PC-3 (cell line): Measurements from ENCODE around the gene DAAM2. TPM values are rescaled to one million over a fixed set of nuclear protein-coding genes. Genes with fewer than 3 reads are reported as not detected.

Experiments used
- ATAC-seq: fragments of 200-7000 bp; cut with Tn5 transposase; 2 replicates; pipeline ENCODE4 v1.9.1; 2020; ENCODE audit warnings: mild to moderate bottlenecking, moderate library complexity
- BruUV-seq: library from RNA; stranded (reverse); fragments of 400-500 nt; replicated peaks from 2 replicates; lab custom pipeline; 2021; lab: Mats Ljungman, UMichigan
- CTCF ChIA-PET: fragments of 300-600 bp; sonication (Branson Sonifier 250); formaldehyde crosslinking; loops from one replicate; lab custom pipeline; 2022; ENCODE audit warnings: antibody characterized with exemption; lab: Charles Lee
- POLR2A ChIA-PET: fragments of 300-600 bp; sonication (Branson Sonifier 250); formaldehyde crosslinking; loops from one replicate; lab custom pipeline; 2022; ENCODE audit warnings: antibody characterized with exemption; ENCODE audit not compliant: unreplicated experiment; lab: Charles Lee
- DNase-seq: peaks from one replicate; pipeline ENCODE4 v3.0.0-alpha.2; 2015
- H2AFZ ChIP-seq: fragments of 300-600 bp; sonication (generic); 2 replicates; pipeline ENCODE4 v1.6.0; 2016; ENCODE audit warnings: antibody characterized with exemption, low read length
- H3F3A ChIP-seq: fragments of 300-600 bp; sonication (generic); one replicate; pipeline ENCODE4 v1.6.0; 2017; ENCODE audit warnings: antibody characterized with exemption, low read length, control low read depth, mild to moderate bottlenecking; ENCODE audit not compliant: unreplicated experiment
- H3K27ac ChIP-seq: fragments of 300-600 bp; sonication (generic); 2 replicates; pipeline ENCODE4 v1.5.1; 2016; ENCODE audit warnings: mild to moderate bottlenecking, low read length
- H3K27me3 ChIP-seq: fragments of 300-600 bp; sonication (generic); 2 replicates; pipeline ENCODE4 v1.6.1; 2016; ENCODE audit warnings: low read length, mixed read lengths
- H3K36me3 ChIP-seq: fragments of 300-600 bp; sonication (generic); 2 replicates; pipeline ENCODE4 v1.6.1; 2016; ENCODE audit warnings: low read depth, mixed run types, low read length, mixed read lengths
- H3K4me1 ChIP-seq: fragments of 300-600 bp; sonication (generic); 2 replicates; pipeline ENCODE4 v1.5.1; 2016; ENCODE audit warnings: low read length; ENCODE audit not compliant: insufficient read depth
- H3K4me2 ChIP-seq: fragments of 300-600 bp; sonication (generic); 2 replicates; pipeline ENCODE4 v1.6.0; 2016; ENCODE audit warnings: low read length
- H3K4me3 ChIP-seq: fragments of 300-600 bp; sonication (generic); 2 replicates; pipeline ENCODE4 v1.5.1; 2016; ENCODE audit warnings: mild to moderate bottlenecking, low read length, mixed read lengths
- H3K79me2 ChIP-seq: fragments of 300-600 bp; sonication (generic); 2 replicates; pipeline ENCODE4 v1.6.1; 2017; ENCODE audit warnings: low read length, mixed read lengths
- H3K9ac ChIP-seq: fragments of 300-600 bp; sonication (generic); 2 replicates; pipeline ENCODE4 v1.6.0; 2016; ENCODE audit warnings: mild to moderate bottlenecking, low read length
- H3K9me2 ChIP-seq: fragments of 300-600 bp; sonication (generic); replicated peaks from 2 replicates; pipeline ENCODE4 v1.6.1; 2016; ENCODE audit warnings: mixed run types, low read length, mixed read lengths
- H3K9me3 ChIP-seq: fragments of 300-600 bp; sonication (generic); 2 replicates; pipeline ENCODE4 v1.6.1; 2016; ENCODE audit warnings: low read length, mixed read lengths
- H4K20me1 ChIP-seq: fragments of 300-600 bp; sonication (generic); 2 replicates; pipeline ENCODE4 v1.6.1; 2016; ENCODE audit warnings: low read length, mixed read lengths
- CTCF ChIP-seq: fragments of 300-600 bp; sonication (generic); conservative IDR thresholded peaks from 2 replicates; pipeline ENCODE4 v1.5.1; 2017; ENCODE audit warnings: antibody characterized with exemption, low read depth, mild to moderate bottlenecking, low read length
- EZH2 ChIP-seq: fragments of 300-600 bp; sonication (generic); IDR thresholded peaks from one replicate; pipeline ENCODE4 v1.6.1; 2017; ENCODE audit warnings: antibody characterized with exemption, mild to moderate bottlenecking, low read length; ENCODE audit not compliant: unreplicated experiment
- EZH2phosphoT487 ChIP-seq: fragments of 300-600 bp; sonication (generic); IDR thresholded peaks from 2 replicates; pipeline ENCODE4 v1.6.1; 2018; ENCODE audit warnings: mild to moderate bottlenecking, antibody characterized with exemption, low read length, borderline replicate concordance
- intact Hi-C: fragments of 100-400 bp; cut with micrococcal nuclease; formaldehyde crosslinking; loops from 2 replicates; pipeline ENCODE4 v1.9.0; 2023
- total RNA-seq: library from RNA; depleted of rRNA; stranded (reverse); fragments of >200 nt; gene quantifications from 2 replicates; pipeline ENCODE4 v1.2.3, GENCODE V29; 2014

DAAM2 gene
- total RNA-seq, 1 experiment from 2014 or later = not detected

- no peak overlapping the region for H3K27ac ChIP-seq
- no peaks in the 10 kb centered on the region for H3F3A ChIP-seq
- BruUV-seq = no TSS peak
- H2AFZ ChIP-seq = no peak overlapping the region
- H3K27me3 ChIP-seq = 0 out of 2 replicates have a peak, but pooled peaks cover 8% of the 10 kb centered on the region
- H3K4me3 ChIP-seq = no peak overlapping the region
- TF ChIP-seq CTCF = no peak
- TF ChIP-seq EZH2 = no peak
- no peak for TF ChIP-seq EZH2phosphoT487
- no peaks in the 10 kb centered on the region for H4K20me1 ChIP-seq
- CTCF ChIA-PET = no interaction called here
- DNase-seq (no peak), ATAC-seq (no peak)
- H3K9me2 ChIP-seq = no peaks in the 10 kb centered on the region
- no peaks in the 10 kb centered on the region for H3K4me1 ChIP-seq
- POLR2A ChIA-PET = no interaction called here
- H3K36me3 ChIP-seq = no peaks in the 10 kb centered on the region
- intact Hi-C loops = no loop called here
- H3K4me2 ChIP-seq = no peak overlapping the region
- H3K9ac ChIP-seq = no peak overlapping the region
- H3K79me2 ChIP-seq = no peaks in the 10 kb centered on the region
- no peaks in the 10 kb centered on the region for H3K9me3 ChIP-seq
These were observed 59.2 kb downstream of the DAAM2 start for GRCh38 chr6:39851331-39851730.

- H3K9ac ChIP-seq = no peak overlapping the region
- POLR2A ChIA-PET = no interaction called here
- H3K27me3 ChIP-seq = peaks cover 8% of the 10 kb centered on the region; the same call in 1 of the 2 replicates
- intact Hi-C loops = no loop called here
- no peak overlapping the region for H3K4me2 ChIP-seq
- no peaks in the 10 kb centered on the region for H3K36me3 ChIP-seq
- no peaks in the 10 kb centered on the region for H3F3A ChIP-seq
- no peaks in the 10 kb centered on the region for H3K4me1 ChIP-seq
- H4K20me1 ChIP-seq = no peaks in the 10 kb centered on the region
- TF ChIP-seq EZH2phosphoT487 (no peak), EZH2 (no peak), CTCF (no peak)
- BruUV-seq = no TSS peak
- no peak overlapping the region for H3K4me3 ChIP-seq
- DNase-seq (no peak), ATAC-seq (no peak)
- no peaks in the 10 kb centered on the region for H3K9me3 ChIP-seq
- no peaks in the 10 kb centered on the region for H3K79me2 ChIP-seq
- H3K27ac ChIP-seq = no peak overlapping the region
- no peak overlapping the region for H2AFZ ChIP-seq
- CTCF ChIA-PET = no interaction called here
- no peaks in the 10 kb centered on the region for H3K9me2 ChIP-seq
These were observed 60.1 kb downstream of the DAAM2 start for GRCh38 chr6:39852324-39852723.

GRCh38 chr6:39853604-39854003 is 61.4 kb downstream of the DAAM2 start:
- Histone ChIP-seq H3K9me3 (no peaks in the 10 kb centered on the region), H3K36me3 (no peaks in the 10 kb centered on the region), H4K20me1 (no peaks in the 10 kb centered on the region), H3K9me2 (no peaks in the 10 kb centered on the region), H3K27ac (no peak overlapping the region), H3F3A (no peaks in the 10 kb centered on the region), H3K27me3 (peaks cover 8% of the 10 kb centered on the region; the same call in 1 of the 2 replicates), H2AFZ (no peak overlapping the region), H3K4me2 (no peak overlapping the region), H3K4me3 (no peak overlapping the region), H3K9ac (no peak overlapping the region), H3K79me2 (no peaks in the 10 kb centered on the region), H3K4me1 (no peaks in the 10 kb centered on the region)
- CTCF ChIA-PET = no interaction called here
- no TSS peak for BruUV-seq
- DNase-seq (no peak), ATAC-seq (no peak)
- POLR2A ChIA-PET = no interaction called here
- intact Hi-C loops = no loop called here
- no peak for TF ChIP-seq CTCF
- no peak for TF ChIP-seq EZH2
- TF ChIP-seq EZH2phosphoT487 = no peak
